NB4 (cell line): ENCODE measurements around the gene MRTFA.

Source experiments
- CTCF ChIP-seq: IDR thresholded peaks from one replicate; pipeline ENCODE4 v1.5.1; 2012; ENCODE audit warnings: low read depth, low read length
- MAX ChIP-seq: IDR thresholded peaks from 2 replicates; pipeline ENCODE4 v1.6.1; 2011; ENCODE audit warnings: low read depth, low read length
- MYC ChIP-seq: IDR thresholded peaks from 2 replicates; pipeline ENCODE4 v1.6.1; 2011; ENCODE audit warnings: low read depth, low read length
- POLR2A ChIP-seq: IDR thresholded peaks from 2 replicates; pipeline ENCODE4 v1.6.1; 2011; ENCODE audit warnings: mild to moderate bottlenecking; ENCODE audit not compliant: insufficient read length; ENCODE audit errors: extremely low read depth

- TF ChIP-seq CTCF (no peak), MYC (no peak), POLR2A (no peak), MAX (no peak)
Observed at GRCh38 chr22:40417041-40417440, 219.5 kb downstream of the MRTFA start.
